ENCODE data around the gene MAP2.

Gene MAP2

DNA sequence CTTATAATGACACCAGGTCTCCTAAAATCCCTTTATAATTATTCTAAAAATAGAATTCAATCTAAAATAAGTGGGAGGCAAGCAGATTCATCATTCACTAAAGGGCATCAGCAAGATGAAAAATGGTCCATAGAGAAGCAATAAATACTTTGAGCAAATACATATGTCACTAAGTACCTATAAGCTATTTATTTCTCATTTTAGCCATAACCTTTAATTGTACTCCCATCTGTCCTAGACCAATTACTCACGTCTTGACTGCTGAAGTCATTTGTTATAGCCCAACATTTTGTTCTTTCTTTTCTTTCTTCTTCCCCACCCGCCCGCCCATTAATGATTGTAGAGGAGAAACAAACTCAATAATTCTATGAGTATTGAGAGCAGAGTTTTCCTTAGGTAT is 105.7 kb downstream of the MAP2 start:
- Histone ChIP-seq H4K91ac (ENCODE audit: low read depth, low read length, poor library complexity) (no peak overlapping the region), H3K4me2 (ENCODE audit: insufficient read depth, low read length, poor library complexity, severe bottlenecking) (no peak overlapping the region), H3K14ac (ENCODE audit: low read length) (no peak overlapping the region), H3K4me3 (ENCODE audit: low read length in 2 of 2) (no peak overlapping the region), H3K9ac (ENCODE audit: low read depth, low read length, poor library complexity) (no peak overlapping the region), H2BK5ac (ENCODE audit: low read length) (no peak overlapping the region), H2BK15ac (ENCODE audit: low read length) (no peak overlapping the region), H2AK5ac (ENCODE audit: low read depth, low read length) (no peak overlapping the region), H2BK120ac (ENCODE audit: low read depth, low read length) (no peak overlapping the region), H3K36me3 (replicated peaks in 1 of 2; ENCODE audit: control insufficient read depth in 2 of 2, insufficient read depth in 2 of 2, low read length in 2 of 2) (no peaks in the 10 kb centered on the region), H2BK12ac (ENCODE audit: low read length) (no peak overlapping the region), H3K18ac (ENCODE audit: low read length) (no peak overlapping the region), H3K27me3 (ENCODE audit: control insufficient read depth in 3 of 3, insufficient read depth in 3 of 3, low read depth in 1 of 3, low read length in 3 of 3) (no peaks in the 10 kb centered on the region), H3K23ac (ENCODE audit: low read depth, low read length, poor library complexity) (no peak overlapping the region), H3K4ac (ENCODE audit: low read length) (no peak overlapping the region), H3K9me3 (replicated peaks in 1 of 2; ENCODE audit: control insufficient read depth in 2 of 2, insufficient read depth in 1 of 2, low read depth in 1 of 2, low read length in 2 of 2) (peaks cover 0 to 3% of the 10 kb centered on the region in 2 donors), H3K27ac (replicated peaks; ENCODE audit: low read length) (no peak overlapping the region), H3K4me1 (ENCODE audit: control insufficient read depth in 2 of 2, insufficient read depth in 1 of 2, low read depth in 1 of 2, low read length in 2 of 2) (peaks cover 0 to 14% of the 10 kb centered on the region in 2 donors), H4K8ac (ENCODE audit: low read depth, low read length) (no peak overlapping the region), H2AFZ (ENCODE audit: low read length) (no peak overlapping the region), H3K79me1 (ENCODE audit: low read depth, low read length) (peaks cover 2% of the 10 kb centered on the region)
- DNase-seq (ENCODE audit: low spot score): no peak
- WGBS, 2 donors (ENCODE audit: extremely low coverage in 2 of 2, insufficient read length in 2 of 2, insufficient replicate concordance in 1 of 2): no CpG with 5 or more reads among the region's 3 CpGs

DNA sequence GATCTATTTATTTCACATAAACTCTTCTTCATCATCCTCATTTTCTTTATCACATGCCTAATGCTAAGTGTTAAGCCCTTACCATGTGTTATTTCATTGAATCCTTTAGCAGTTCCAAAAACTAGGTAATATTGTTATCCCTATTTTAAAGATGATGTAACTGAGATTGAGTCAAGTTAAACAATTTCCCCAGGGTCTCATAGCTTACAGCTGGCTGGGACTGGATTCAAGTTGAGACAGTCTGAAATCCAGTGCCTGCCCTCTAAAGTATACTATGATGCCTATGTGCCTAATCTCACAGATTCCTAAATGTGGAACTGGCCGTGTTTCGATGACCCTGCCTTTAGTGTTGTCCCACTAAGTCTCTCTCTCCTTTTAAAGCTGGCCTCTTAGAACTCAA is 108.5 kb downstream of the MAP2 start:
- Histone ChIP-seq H2BK12ac (ENCODE audit: low read length) (no peak overlapping the region), H2BK15ac (ENCODE audit: low read length) (no peak overlapping the region), H3K36me3 (replicated peaks in 1 of 2; ENCODE audit: control insufficient read depth in 2 of 2, insufficient read depth in 2 of 2, low read length in 2 of 2) (no peaks in the 10 kb centered on the region), H3K27me3 (ENCODE audit: control insufficient read depth in 3 of 3, insufficient read depth in 3 of 3, low read depth in 1 of 3, low read length in 3 of 3) (no peaks in the 10 kb centered on the region), H3K27ac (replicated peaks; ENCODE audit: low read length) (no peak overlapping the region), H4K8ac (ENCODE audit: low read depth, low read length) (no peak overlapping the region), H3K9me3 (replicated peaks in 1 of 2; ENCODE audit: control insufficient read depth in 2 of 2, insufficient read depth in 1 of 2, low read depth in 1 of 2, low read length in 2 of 2) (peaks cover 0 to 2% of the 10 kb centered on the region in 2 donors), H3K14ac (ENCODE audit: low read length) (no peak overlapping the region), H3K4me2 (ENCODE audit: insufficient read depth, low read length, poor library complexity, severe bottlenecking) (no peak overlapping the region), H3K79me1 (ENCODE audit: low read depth, low read length) (peaks cover 2% of the 10 kb centered on the region), H3K23ac (ENCODE audit: low read depth, low read length, poor library complexity) (no peak overlapping the region), H3K18ac (ENCODE audit: low read length) (no peak overlapping the region), H3K4me1 (ENCODE audit: control insufficient read depth in 2 of 2, insufficient read depth in 1 of 2, low read depth in 1 of 2, low read length in 2 of 2) (no peaks in the 10 kb centered on the region), H3K9ac (ENCODE audit: low read depth, low read length, poor library complexity) (no peak overlapping the region), H2AK5ac (ENCODE audit: low read depth, low read length) (no peak overlapping the region), H4K91ac (ENCODE audit: low read depth, low read length, poor library complexity) (no peak overlapping the region), H2AFZ (ENCODE audit: low read length) (no peak overlapping the region), H2BK120ac (ENCODE audit: low read depth, low read length) (no peak overlapping the region), H3K4ac (ENCODE audit: low read length) (no peak overlapping the region), H3K4me3 (ENCODE audit: low read length in 2 of 2) (no peak overlapping the region), H2BK5ac (ENCODE audit: low read length) (no peak overlapping the region)
- no CpG with 5 or more reads among the region's 2 CpGs for WGBS, 2 donors (ENCODE audit: extremely low coverage in 2 of 2, insufficient read length in 2 of 2, insufficient replicate concordance in 1 of 2)
- DNase-seq (ENCODE audit: low spot score): no peak

DNA sequence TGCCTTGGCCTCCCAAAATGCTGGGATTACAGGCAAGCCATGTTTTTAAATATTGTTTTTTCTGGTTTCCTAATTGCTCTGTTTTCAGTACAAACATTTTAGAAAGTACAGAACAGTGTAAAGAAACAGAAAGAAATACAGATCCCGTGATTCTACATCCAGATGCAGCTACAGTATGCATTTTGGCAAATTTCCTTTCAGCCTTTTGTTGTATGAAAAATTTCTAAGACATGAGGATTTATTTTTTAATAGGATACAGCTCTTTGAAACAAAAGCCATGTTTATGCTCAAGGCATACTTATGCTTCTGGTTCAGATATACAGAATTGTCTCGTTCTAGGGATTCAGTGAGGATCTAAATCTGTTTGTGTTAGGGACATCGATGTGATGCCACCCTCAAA is 109.5 kb downstream of the MAP2 start:
- no CpG with 5 or more reads among the region's 3 CpGs for WGBS, 2 donors (ENCODE audit: extremely low coverage in 2 of 2, insufficient read length in 2 of 2, insufficient replicate concordance in 1 of 2)
- H3K27ac ChIP-seq (replicated peaks; ENCODE audit: low read length): no peak overlapping the region
- no peaks in the 10 kb centered on the region for H3K36me3 ChIP-seq (replicated peaks in 1 of 2; ENCODE audit: control insufficient read depth in 2 of 2, insufficient read depth in 2 of 2, low read length in 2 of 2)
- no peak overlapping the region for H4K8ac ChIP-seq (ENCODE audit: low read depth, low read length)
- no peak overlapping the region for H4K91ac ChIP-seq (ENCODE audit: low read depth, low read length, poor library complexity)
- H2BK5ac ChIP-seq (ENCODE audit: low read length): no peak overlapping the region
- H3K14ac ChIP-seq (ENCODE audit: low read length): no peak overlapping the region
- H3K4me1 ChIP-seq (ENCODE audit: control insufficient read depth in 2 of 2, insufficient read depth in 1 of 2, low read depth in 1 of 2, low read length in 2 of 2): no peaks in the 10 kb centered on the region
- H2BK15ac ChIP-seq (ENCODE audit: low read length): no peak overlapping the region
- H3K9me3 ChIP-seq (replicated peaks in 1 of 2; ENCODE audit: control insufficient read depth in 2 of 2, insufficient read depth in 1 of 2, low read depth in 1 of 2, low read length in 2 of 2): no peaks in the 10 kb centered on the region
- no peak overlapping the region for H3K23ac ChIP-seq (ENCODE audit: low read depth, low read length, poor library complexity)
- H3K4ac ChIP-seq (ENCODE audit: low read length): no peak overlapping the region
- no peak for DNase-seq (ENCODE audit: low spot score)
- H3K4me2 ChIP-seq (ENCODE audit: insufficient read depth, low read length, poor library complexity, severe bottlenecking): no peak overlapping the region
- no peak overlapping the region for H2AFZ ChIP-seq (ENCODE audit: low read length)
- no peak overlapping the region for H2AK5ac ChIP-seq (ENCODE audit: low read depth, low read length)
- no peak overlapping the region for H3K18ac ChIP-seq (ENCODE audit: low read length)
- H3K79me1 ChIP-seq (ENCODE audit: low read depth, low read length): no peaks in the 10 kb centered on the region
- H3K9ac ChIP-seq (ENCODE audit: low read depth, low read length, poor library complexity): no peak overlapping the region
- no peak overlapping the region for H2BK12ac ChIP-seq (ENCODE audit: low read length)
- no peak overlapping the region for H3K4me3 ChIP-seq (ENCODE audit: low read length in 2 of 2)
- H3K27me3 ChIP-seq (ENCODE audit: control insufficient read depth in 3 of 3, insufficient read depth in 3 of 3, low read depth in 1 of 3, low read length in 3 of 3): no peaks in the 10 kb centered on the region
- H2BK120ac ChIP-seq (ENCODE audit: low read depth, low read length): no peak overlapping the region

DNA sequence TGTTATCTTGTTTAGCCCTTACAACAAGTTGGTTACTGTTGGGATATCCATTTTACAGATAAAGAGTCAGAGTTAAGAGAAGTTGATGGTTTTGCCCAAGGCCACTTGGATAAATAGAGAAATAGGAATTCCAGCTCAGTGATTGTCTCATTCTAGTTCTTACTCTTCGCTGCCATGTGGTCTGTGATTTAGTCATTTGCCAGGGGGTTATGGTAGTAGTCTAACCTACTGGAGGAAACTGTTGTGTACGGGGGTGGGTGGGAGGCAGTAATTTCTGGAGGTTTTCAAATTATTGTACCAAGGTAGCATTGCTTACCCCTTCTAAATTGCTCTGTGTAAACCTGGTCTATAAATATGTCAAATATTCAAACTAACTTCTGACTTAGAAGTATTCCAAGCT is 110.4 kb downstream of the MAP2 start:
- Histone ChIP-seq H3K36me3 (replicated peaks in 1 of 2; ENCODE audit: control insufficient read depth in 2 of 2, insufficient read depth in 2 of 2, low read length in 2 of 2) (no peaks in the 10 kb centered on the region), H2AFZ (ENCODE audit: low read length) (no peak overlapping the region), H4K8ac (ENCODE audit: low read depth, low read length) (no peak overlapping the region), H3K27me3 (ENCODE audit: control insufficient read depth in 3 of 3, insufficient read depth in 3 of 3, low read depth in 1 of 3, low read length in 3 of 3) (no peaks in the 10 kb centered on the region), H3K27ac (replicated peaks; ENCODE audit: low read length) (no peak overlapping the region), H4K91ac (ENCODE audit: low read depth, low read length, poor library complexity) (no peak overlapping the region), H3K79me1 (ENCODE audit: low read depth, low read length) (no peaks in the 10 kb centered on the region), H2BK120ac (ENCODE audit: low read depth, low read length) (no peak overlapping the region), H3K18ac (ENCODE audit: low read length) (no peak overlapping the region), H3K14ac (ENCODE audit: low read length) (no peak overlapping the region), H3K9ac (ENCODE audit: low read depth, low read length, poor library complexity) (no peak overlapping the region), H3K4me3 (ENCODE audit: low read length in 2 of 2) (no peak overlapping the region), H3K4ac (ENCODE audit: low read length) (no peak overlapping the region), H2BK12ac (ENCODE audit: low read length) (no peak overlapping the region), H3K4me2 (ENCODE audit: insufficient read depth, low read length, poor library complexity, severe bottlenecking) (no peak overlapping the region), H3K23ac (ENCODE audit: low read depth, low read length, poor library complexity) (no peak overlapping the region), H2BK5ac (ENCODE audit: low read length) (no peak overlapping the region), H3K9me3 (replicated peaks in 1 of 2; ENCODE audit: control insufficient read depth in 2 of 2, insufficient read depth in 1 of 2, low read depth in 1 of 2, low read length in 2 of 2) (no peaks in the 10 kb centered on the region), H2AK5ac (ENCODE audit: low read depth, low read length) (no peak overlapping the region), H3K4me1 (ENCODE audit: control insufficient read depth in 2 of 2, insufficient read depth in 1 of 2, low read depth in 1 of 2, low read length in 2 of 2) (no peaks in the 10 kb centered on the region), H2BK15ac (ENCODE audit: low read length) (no peak overlapping the region)
- no CpG with 5 or more reads among the region's 2 CpGs for WGBS, 2 donors (ENCODE audit: extremely low coverage in 2 of 2, insufficient read length in 2 of 2, insufficient replicate concordance in 1 of 2)
- DNase-seq (ENCODE audit: low spot score): no peak
